AG09309 (cell line): ENCODE data around the gene GRAMD1B.
"Not testable (repeated sequence)": the region's sequence is repeated elsewhere in the genome, so short reads cannot be mapped to it uniquely, and the experiment has no call there.

Source experiments
- DNase-seq: peaks from one replicate; pipeline ENCODE4 v3.0.0-alpha.2; 2010; ENCODE audit warnings: low read depth
- H3K4me3 ChIP-seq: 2 replicates; pipeline ENCODE4 v1.5.1; 2011; ENCODE audit warnings: mild to moderate bottlenecking, low read depth, low read length, moderate library complexity; ENCODE audit not compliant: control insufficient read depth
- TF ChIP-seq, protein P1 (sequence below): IDR thresholded peaks from 2 replicates; pipeline ENCODE4 v1.5.1; 2011; ENCODE audit warnings: mild to moderate bottlenecking, low read depth, low read length, inconsistent platforms; ENCODE audit not compliant: insufficient read depth, control insufficient read depth; ENCODE audit errors: missing control alignments

GRAMD1B gene

DNA sequence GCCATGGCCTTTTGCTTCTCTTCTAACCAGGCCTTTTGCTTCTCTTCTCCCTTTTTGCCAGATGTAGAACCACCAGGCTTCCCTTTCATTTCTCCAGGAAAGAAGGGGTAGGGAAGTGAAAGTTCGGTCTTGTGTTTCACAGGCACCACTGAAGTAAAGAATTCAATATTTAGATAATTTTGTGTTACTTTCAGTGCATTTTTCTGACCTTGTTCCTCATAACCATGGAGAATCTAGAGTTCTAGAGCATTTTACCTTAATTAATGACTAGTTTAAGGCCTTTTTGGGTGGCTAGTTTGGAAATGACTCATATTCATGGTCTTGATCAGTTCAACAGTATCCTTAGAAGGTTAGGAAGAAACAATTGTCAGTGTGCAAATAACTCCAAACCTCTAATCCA lies 22.7 kb downstream of the GRAMD1B start:
- TF ChIP-seq, protein P1, sequence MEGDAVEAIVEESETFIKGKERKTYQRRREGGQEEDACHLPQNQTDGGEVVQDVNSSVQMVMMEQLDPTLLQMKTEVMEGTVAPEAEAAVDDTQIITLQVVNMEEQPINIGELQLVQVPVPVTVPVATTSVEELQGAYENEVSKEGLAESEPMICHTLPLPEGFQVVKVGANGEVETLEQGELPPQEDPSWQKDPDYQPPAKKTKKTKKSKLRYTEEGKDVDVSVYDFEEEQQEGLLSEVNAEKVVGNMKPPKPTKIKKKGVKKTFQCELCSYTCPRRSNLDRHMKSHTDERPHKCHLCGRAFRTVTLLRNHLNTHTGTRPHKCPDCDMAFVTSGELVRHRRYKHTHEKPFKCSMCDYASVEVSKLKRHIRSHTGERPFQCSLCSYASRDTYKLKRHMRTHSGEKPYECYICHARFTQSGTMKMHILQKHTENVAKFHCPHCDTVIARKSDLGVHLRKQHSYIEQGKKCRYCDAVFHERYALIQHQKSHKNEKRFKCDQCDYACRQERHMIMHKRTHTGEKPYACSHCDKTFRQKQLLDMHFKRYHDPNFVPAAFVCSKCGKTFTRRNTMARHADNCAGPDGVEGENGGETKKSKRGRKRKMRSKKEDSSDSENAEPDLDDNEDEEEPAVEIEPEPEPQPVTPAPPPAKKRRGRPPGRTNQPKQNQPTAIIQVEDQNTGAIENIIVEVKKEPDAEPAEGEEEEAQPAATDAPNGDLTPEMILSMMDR, result no peak

DNA sequence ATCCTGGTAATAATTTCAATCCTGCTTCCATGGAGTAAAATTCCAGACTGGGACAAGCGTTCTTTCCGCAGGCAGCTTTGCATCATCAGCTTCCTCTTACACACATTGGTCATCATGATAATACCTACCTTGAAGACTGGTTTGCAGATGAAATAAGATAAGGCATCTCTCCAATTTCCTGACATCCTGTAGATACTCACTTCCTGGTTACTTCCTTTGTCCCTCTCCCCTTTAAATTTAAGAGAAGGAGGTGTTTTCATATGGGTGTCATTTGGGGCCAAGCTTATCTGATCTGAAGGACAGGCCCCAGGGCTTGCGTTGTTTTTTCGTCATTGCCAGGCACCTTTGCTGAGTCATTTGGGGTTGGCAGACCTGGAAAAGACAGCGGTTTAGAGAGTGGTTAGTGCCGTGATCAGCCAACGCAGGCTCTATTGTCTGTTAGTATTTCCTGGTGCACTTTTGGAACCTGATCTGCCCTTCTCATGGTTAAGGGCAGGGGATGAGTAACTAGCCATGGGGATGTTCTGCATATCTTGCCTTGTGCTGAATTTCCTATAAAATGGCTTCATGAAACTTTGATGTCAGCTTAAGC lies 24.1 kb downstream of the GRAMD1B start:
- DNase-seq, result no peak
- TF ChIP-seq, protein P1, result no peak

More for the DNA sequence above, 22.7 kb downstream of the GRAMD1B start:
- DNase-seq, result no peak
- no peak overlapping the region for H3K4me3 ChIP-seq

DNA sequence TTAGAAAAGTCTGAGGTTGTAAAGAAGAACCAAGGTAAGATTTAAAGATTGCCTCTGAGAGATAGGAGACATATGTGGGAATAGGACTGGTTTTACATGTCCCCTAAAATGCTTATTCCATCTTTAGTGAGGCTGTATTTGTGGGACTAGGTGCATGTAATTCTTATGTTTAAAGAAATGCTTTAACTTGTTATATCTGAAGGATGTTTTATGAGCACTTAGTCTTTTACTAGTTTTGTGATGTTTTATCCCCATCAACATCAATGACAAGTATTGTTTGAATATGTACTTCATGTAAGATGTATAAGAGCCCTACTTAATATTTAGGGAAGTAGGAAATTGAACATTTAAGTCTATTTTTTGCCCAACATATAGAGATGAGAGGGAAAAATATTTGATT lies 24.7 kb downstream of the GRAMD1B start:
- TF ChIP-seq, protein P1, result no peak
- H3K4me3 ChIP-seq, result no peak overlapping the region
- no peak for DNase-seq

More for the DNA sequence above, 24.1 kb downstream of the GRAMD1B start:
- H3K4me3 ChIP-seq, result no peak overlapping the region

DNA sequence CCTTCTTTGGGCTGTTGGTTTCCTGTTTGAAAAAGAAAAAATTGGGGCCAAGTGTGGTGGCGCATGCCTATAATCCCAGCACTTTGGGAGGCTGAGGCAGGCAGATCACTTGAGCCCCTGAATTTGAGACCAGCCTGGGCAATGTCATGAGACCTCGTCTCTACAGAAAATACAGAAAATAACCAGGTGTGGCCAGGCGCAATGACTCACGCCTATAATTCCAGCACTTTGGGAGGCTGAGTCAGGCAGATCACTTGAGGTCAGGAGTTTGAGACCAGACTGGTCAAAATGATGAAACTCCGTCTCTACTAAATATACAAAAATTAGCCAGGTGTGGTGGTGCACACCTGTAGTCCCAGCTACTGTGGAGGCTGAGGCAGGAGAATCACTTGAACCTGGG lies 26.4 kb downstream of the GRAMD1B start:
- not testable (repeated sequence) for DNase-seq, H3K4me3 ChIP-seq

DNA sequence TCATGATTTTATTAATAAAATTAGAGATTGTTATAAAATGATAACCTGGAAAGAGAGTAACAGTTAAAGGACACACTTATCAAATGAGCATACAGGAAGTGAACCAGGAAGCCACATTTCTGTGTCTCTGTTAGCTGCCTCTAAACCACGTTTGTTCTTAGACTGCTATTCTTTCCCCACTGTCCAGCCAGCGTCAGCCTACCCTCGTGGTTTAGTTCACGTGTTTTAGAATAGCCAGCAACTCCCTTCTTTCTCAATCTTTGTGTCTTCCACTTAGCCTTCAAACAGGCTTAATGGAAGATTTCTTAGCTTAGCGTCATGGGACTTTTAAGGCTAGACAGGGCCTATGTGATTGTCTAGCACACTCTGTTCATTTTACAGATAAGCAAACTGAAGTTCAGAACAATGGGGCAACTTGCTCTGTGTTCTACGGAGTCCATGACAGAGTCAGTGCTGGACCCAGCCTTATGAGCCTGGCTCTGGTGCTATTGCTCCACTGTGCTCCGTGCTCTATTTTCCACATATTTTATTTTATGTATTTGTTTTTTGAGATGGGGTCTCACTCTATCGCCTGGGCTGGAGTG lies 27.2 kb downstream of the GRAMD1B start:
- TF ChIP-seq, protein P1, result no peak
- no peak for DNase-seq
- H3K4me3 ChIP-seq, result no peak overlapping the region

DNA sequence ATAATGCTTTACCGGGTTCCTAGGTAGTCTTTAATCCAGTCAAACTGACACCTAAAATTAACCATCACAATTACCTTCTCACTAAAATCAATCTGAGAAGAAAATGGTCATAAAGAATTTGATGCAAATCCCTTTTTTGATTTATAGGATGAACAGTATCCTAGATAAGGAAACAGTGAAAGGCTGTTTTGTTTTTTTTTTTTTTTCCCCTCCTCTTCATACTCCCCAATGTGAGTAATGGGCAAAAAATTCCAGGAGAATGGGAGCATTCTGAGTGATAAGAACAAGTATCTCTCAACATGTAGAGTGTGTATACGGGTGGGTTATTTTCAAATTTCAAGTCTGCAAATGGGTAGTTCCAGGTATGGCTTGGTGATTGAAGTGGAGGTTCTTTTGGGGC lies 28.4 kb downstream of the GRAMD1B start:
- no peak overlapping the region for H3K4me3 ChIP-seq
- TF ChIP-seq, protein P1, result no peak
- DNase-seq, result no peak

DNA sequence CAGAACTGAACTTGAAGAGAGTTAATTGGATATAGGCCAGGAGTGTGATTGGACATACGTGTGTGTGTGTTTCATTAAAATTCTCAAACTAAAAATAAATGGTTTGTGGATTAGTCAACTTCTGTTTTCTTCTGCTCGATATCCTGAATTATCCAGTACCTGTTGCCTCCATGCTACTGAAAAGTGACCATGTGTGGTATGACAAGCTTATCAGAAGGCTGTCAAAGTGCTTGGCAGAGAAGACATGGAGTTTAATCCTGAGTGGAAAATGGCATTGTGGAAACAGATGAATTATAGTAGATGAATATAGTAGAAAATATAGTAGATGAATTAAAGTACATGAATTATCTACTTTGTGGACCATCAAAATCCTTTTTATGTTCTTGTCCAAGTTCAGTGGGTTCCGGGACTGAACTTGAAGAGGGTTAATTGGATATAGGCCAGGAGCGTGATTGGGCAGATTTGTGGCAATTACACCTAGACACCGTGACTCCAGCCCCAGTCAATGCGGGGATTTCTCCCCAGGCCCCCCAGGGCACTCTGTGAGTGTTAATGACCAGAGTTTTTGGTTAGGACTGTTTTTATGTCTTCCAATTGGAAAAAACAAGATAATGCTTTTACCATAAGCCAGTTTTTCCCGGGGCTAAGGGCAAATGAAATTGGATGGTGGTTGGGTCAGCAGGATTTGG lies 30.1 kb downstream of the GRAMD1B start:
- H3K4me3 ChIP-seq, result no peak overlapping the region
- no peak for DNase-seq
- TF ChIP-seq, protein P1, result no peak
